Measurements from ENCODE around the gene RPTOR. TPM values are rescaled to one million over a fixed set of nuclear protein-coding genes. Genes with fewer than 3 reads are reported as not detected.

RPTOR gene
- total and polyA plus RNA-seq, 2 donors: 8.1 to 10.3 TPM

GRCh38 chr17:80910043-80910442 lies 365.4 kb downstream of the RPTOR start:
- DNase-seq (ENCODE audit: low read depth in 6 of 9, low spot score in 9 of 9): no peak
- H3K27ac ChIP-seq (ENCODE audit: low read depth in 1 of 2, low read length in 1 of 2): no peak overlapping the region

GRCh38 chr17:80912476-80912875 lies 367.8 kb downstream of the RPTOR start:
- WGBS: 85% methylated on average over 15 of the region's 15 CpGs
- H3K36me3 ChIP-seq (ENCODE audit: control insufficient read depth in 2 of 2, insufficient read depth in 2 of 2, low read length in 1 of 2): peaks cover 60 to 67% of the 10 kb centered on the region in 2 donors
- peak in 1 of 9 donors; percentile 43 for DNase-seq (ENCODE audit: low read depth in 6 of 9, low spot score in 9 of 9)

More at GRCh38 chr17:80910043-80910442, 365.4 kb downstream of the RPTOR start:
- H3K9me3 ChIP-seq (ENCODE audit: control insufficient read depth in 2 of 2, insufficient read depth in 1 of 2, low read length in 1 of 2): peaks cover 7 to 14% of the 10 kb centered on the region in 2 donors
- peaks cover 0 to 21% of the 10 kb centered on the region in 2 donors for H3K4me1 ChIP-seq (ENCODE audit: control insufficient read depth in 2 of 2, insufficient read depth in 2 of 2, low read length in 2 of 2)
- no peaks in the 10 kb centered on the region for H3K27me3 ChIP-seq (ENCODE audit: control insufficient read depth in 2 of 2, insufficient read depth in 1 of 2, low read length in 1 of 2)
- H3K36me3 ChIP-seq (ENCODE audit: control insufficient read depth in 2 of 2, insufficient read depth in 2 of 2, low read length in 1 of 2): peaks cover 74% of the 10 kb centered on the region in 2 donors
- H3K4me3 ChIP-seq (ENCODE audit: low read length in 2 of 2): no peak overlapping the region
- WGBS: over 99% methylated on average over 5 of the region's 5 CpGs

GRCh38 chr17:80913928-80914821 lies 369.5 kb downstream of the RPTOR start:
- Histone ChIP-seq H3K36me3 (ENCODE audit: control insufficient read depth in 2 of 2, insufficient read depth in 2 of 2, low read length in 1 of 2) (peaks cover 65 to 68% of the 10 kb centered on the region in 2 donors), H3K4me1 (ENCODE audit: control insufficient read depth in 2 of 2, insufficient read depth in 2 of 2, low read length in 2 of 2) (peaks cover 0 to 21% of the 10 kb centered on the region in 2 donors), H3K4me3 (ENCODE audit: low read length in 2 of 2) (no peak overlapping the region), H3K27ac (ENCODE audit: low read depth in 1 of 2, low read length in 1 of 2) (no peak overlapping the region), H3K9me3 (ENCODE audit: control insufficient read depth in 2 of 2, insufficient read depth in 1 of 2, low read length in 1 of 2) (peaks cover 7 to 21% of the 10 kb centered on the region in 2 donors), H3K27me3 (ENCODE audit: control insufficient read depth in 2 of 2, insufficient read depth in 1 of 2, low read length in 1 of 2) (no peaks in the 10 kb centered on the region)
- no peak for DNase-seq (ENCODE audit: low read depth in 6 of 9, low spot score in 9 of 9)
- 91% methylated on average over 21 of the region's 21 CpGs for WGBS

More at GRCh38 chr17:80912476-80912875, 367.8 kb downstream of the RPTOR start:
- peaks cover 7 to 21% of the 10 kb centered on the region in 2 donors for H3K9me3 ChIP-seq (ENCODE audit: control insufficient read depth in 2 of 2, insufficient read depth in 1 of 2, low read length in 1 of 2)
- peaks cover 0 to 21% of the 10 kb centered on the region in 2 donors for H3K4me1 ChIP-seq (ENCODE audit: control insufficient read depth in 2 of 2, insufficient read depth in 2 of 2, low read length in 2 of 2)
- H3K27ac ChIP-seq (ENCODE audit: low read depth in 1 of 2, low read length in 1 of 2): peak overlapping the region in 1 of 2 donors; percentile 42
- H3K27me3 ChIP-seq (ENCODE audit: control insufficient read depth in 2 of 2, insufficient read depth in 1 of 2, low read length in 1 of 2): no peaks in the 10 kb centered on the region
- H3K4me3 ChIP-seq (ENCODE audit: low read length in 2 of 2): no peak overlapping the region

GRCh38 chr17:80916246-80916645 lies 371.6 kb downstream of the RPTOR start:
- Histone ChIP-seq H3K27ac (ENCODE audit: low read depth in 1 of 2, low read length in 1 of 2) (no peak overlapping the region), H3K4me1 (ENCODE audit: control insufficient read depth in 2 of 2, insufficient read depth in 2 of 2, low read length in 2 of 2) (peaks cover 0 to 22% of the 10 kb centered on the region in 2 donors), H3K36me3 (ENCODE audit: control insufficient read depth in 2 of 2, insufficient read depth in 2 of 2, low read length in 1 of 2) (peaks cover 65 to 66% of the 10 kb centered on the region in 2 donors), H3K27me3 (ENCODE audit: control insufficient read depth in 2 of 2, insufficient read depth in 1 of 2, low read length in 1 of 2) (no peaks in the 10 kb centered on the region), H3K9me3 (ENCODE audit: control insufficient read depth in 2 of 2, insufficient read depth in 1 of 2, low read length in 1 of 2) (peaks cover 7 to 21% of the 10 kb centered on the region in 2 donors), H3K4me3 (ENCODE audit: low read length in 2 of 2) (no peak overlapping the region)
- 85% methylated on average over 8 of the region's 8 CpGs for WGBS
- no peak for DNase-seq (ENCODE audit: low read depth in 6 of 9, low spot score in 9 of 9)

GRCh38 chr17:80917716-80918560 lies 373.3 kb downstream of the RPTOR start:
- H3K4me1 ChIP-seq (ENCODE audit: control insufficient read depth in 2 of 2, insufficient read depth in 2 of 2, low read length in 2 of 2): peaks cover 0 to 6% of the 10 kb centered on the region in 2 donors
- no peaks in the 10 kb centered on the region for H3K27me3 ChIP-seq (ENCODE audit: control insufficient read depth in 2 of 2, insufficient read depth in 1 of 2, low read length in 1 of 2)
- peaks cover 61 to 69% of the 10 kb centered on the region in 2 donors for H3K36me3 ChIP-seq (ENCODE audit: control insufficient read depth in 2 of 2, insufficient read depth in 2 of 2, low read length in 1 of 2)
- no peak overlapping the region for H3K4me3 ChIP-seq (ENCODE audit: low read length in 2 of 2)
- no peak overlapping the region for H3K27ac ChIP-seq (ENCODE audit: low read depth in 1 of 2, low read length in 1 of 2)
- 94% methylated on average over 33 of the region's 33 CpGs for WGBS
- H3K9me3 ChIP-seq (ENCODE audit: control insufficient read depth in 2 of 2, insufficient read depth in 1 of 2, low read length in 1 of 2): peaks cover 7 to 21% of the 10 kb centered on the region in 2 donors
- no peak for DNase-seq (ENCODE audit: low read depth in 6 of 9, low spot score in 9 of 9)

- Histone ChIP-seq H3K4me3 (ENCODE audit: low read length in 2 of 2) (no peak overlapping the region), H3K4me1 (ENCODE audit: control insufficient read depth in 2 of 2, insufficient read depth in 2 of 2, low read length in 2 of 2) (peaks cover 0 to 6% of the 10 kb centered on the region in 2 donors), H3K27ac (ENCODE audit: low read depth in 1 of 2, low read length in 1 of 2) (no peak overlapping the region), H3K9me3 (ENCODE audit: control insufficient read depth in 2 of 2, insufficient read depth in 1 of 2, low read length in 1 of 2) (peaks cover 7 to 19% of the 10 kb centered on the region in 2 donors), H3K27me3 (ENCODE audit: control insufficient read depth in 2 of 2, insufficient read depth in 1 of 2, low read length in 1 of 2) (no peaks in the 10 kb centered on the region), H3K36me3 (ENCODE audit: control insufficient read depth in 2 of 2, insufficient read depth in 2 of 2, low read length in 1 of 2) (peaks cover 64 to 71% of the 10 kb centered on the region in 2 donors)
- no peak for DNase-seq (ENCODE audit: low read depth in 6 of 9, low spot score in 9 of 9)
- 95% methylated on average over 15 of the region's 15 CpGs for WGBS
Measured at GRCh38 chr17:80918731-80919130, 374.1 kb downstream of the RPTOR start.

- Histone ChIP-seq H3K4me3 (ENCODE audit: low read length in 2 of 2) (no peak overlapping the region), H3K27ac (ENCODE audit: low read depth in 1 of 2, low read length in 1 of 2) (no peak overlapping the region), H3K4me1 (ENCODE audit: control insufficient read depth in 2 of 2, insufficient read depth in 2 of 2, low read length in 2 of 2) (peaks cover 0 to 6% of the 10 kb centered on the region in 2 donors), H3K36me3 (ENCODE audit: control insufficient read depth in 2 of 2, insufficient read depth in 2 of 2, low read length in 1 of 2) (peaks cover 64 to 71% of the 10 kb centered on the region in 2 donors), H3K9me3 (ENCODE audit: control insufficient read depth in 2 of 2, insufficient read depth in 1 of 2, low read length in 1 of 2) (peaks cover 1 to 11% of the 10 kb centered on the region in 2 donors), H3K27me3 (ENCODE audit: control insufficient read depth in 2 of 2, insufficient read depth in 1 of 2, low read length in 1 of 2) (no peaks in the 10 kb centered on the region)
- DNase-seq (ENCODE audit: low read depth in 6 of 9, low spot score in 9 of 9): no peak
- WGBS: 97% methylated on average over 33 of the region's 33 CpGs
Measured at GRCh38 chr17:80919331-80920311, 375.0 kb downstream of the RPTOR start.

GRCh38 chr17:80920441-80920840 lies 375.8 kb downstream of the RPTOR start:
- H3K4me3 ChIP-seq (ENCODE audit: low read length in 2 of 2): no peak overlapping the region
- peaks cover 0 to 5% of the 10 kb centered on the region in 2 donors for H3K9me3 ChIP-seq (ENCODE audit: control insufficient read depth in 2 of 2, insufficient read depth in 1 of 2, low read length in 1 of 2)
- no peaks in the 10 kb centered on the region for H3K27me3 ChIP-seq (ENCODE audit: control insufficient read depth in 2 of 2, insufficient read depth in 1 of 2, low read length in 1 of 2)
- peaks cover 71 to 75% of the 10 kb centered on the region in 2 donors for H3K36me3 ChIP-seq (ENCODE audit: control insufficient read depth in 2 of 2, insufficient read depth in 2 of 2, low read length in 1 of 2)
- H3K4me1 ChIP-seq (ENCODE audit: control insufficient read depth in 2 of 2, insufficient read depth in 2 of 2, low read length in 2 of 2): peaks cover 0 to 6% of the 10 kb centered on the region in 2 donors
- DNase-seq (ENCODE audit: low read depth in 6 of 9, low spot score in 9 of 9): no peak
- no peak overlapping the region for H3K27ac ChIP-seq (ENCODE audit: low read depth in 1 of 2, low read length in 1 of 2)
- 84% methylated on average over 18 of the region's 18 CpGs for WGBS

All from thymus (tissue), 11 donors.